COR-L47 (cell line): ENCODE results near the gene CHPT1.
"Not testable (repeated sequence)": the region's sequence is repeated elsewhere in the genome, so short reads cannot be mapped to it uniquely, and the experiment has no call there.

ENCODE experiments used
- DNase-seq: peaks from one replicate; lab custom pipeline; 2025; lab: John Stamatoyannopoulos, UW

CHPT1 gene

GRCh38 chr12:101697197-101697929 lies at the start of gene CHPT1:
Gene CHPT1 (plus strand): TSS chr12:101697640. CDS start chr12:101697862, 222 bp downstream.
- DNase-seq, result peak; percentile 59

GRCh38 chr12:101647711-101648110 lies 49.7 kb upstream of the CHPT1 start:
- no peak for DNase-seq

GRCh38 chr12:101648195-101648594 lies 49.2 kb upstream of the CHPT1 start:
- DNase-seq, result no peak

GRCh38 chr12:101650346-101651117 lies 46.9 kb upstream of the CHPT1 start:
- DNase-seq, result no peak

- no peak for DNase-seq
Measured at GRCh38 chr12:101653030-101653429, 44.4 kb upstream of the CHPT1 start.

GRCh38 chr12:101653503-101653902 lies 43.9 kb upstream of the CHPT1 start:
- DNase-seq, result no peak

- no peak for DNase-seq
Measured at GRCh38 chr12:101654442-101654841, 43.0 kb upstream of the CHPT1 start.

GRCh38 chr12:101655393-101655792 lies 42.0 kb upstream of the CHPT1 start:
- DNase-seq, result no peak

- DNase-seq, result not testable (repeated sequence)
Measured at GRCh38 chr12:101660662-101661061, 36.8 kb upstream of the CHPT1 start.

GRCh38 chr12:101663298-101663697 lies 34.1 kb upstream of the CHPT1 start:
- DNase-seq, result no peak

- no peak for DNase-seq
Measured at GRCh38 chr12:101664992-101665391, 32.4 kb upstream of the CHPT1 start.

GRCh38 chr12:101666052-101666728 lies 31.2 kb upstream of the CHPT1 start:
- no peak for DNase-seq

- DNase-seq, result no peak
Measured at GRCh38 chr12:101667591-101667990, 29.8 kb upstream of the CHPT1 start.

- no peak for DNase-seq
Measured at GRCh38 chr12:101670007-101670671, 27.3 kb upstream of the CHPT1 start.

- no peak for DNase-seq
Measured at GRCh38 chr12:101671157-101671791, 26.2 kb upstream of the CHPT1 start.

- no peak for DNase-seq
Measured at GRCh38 chr12:101671833-101672232, 25.6 kb upstream of the CHPT1 start.

GRCh38 chr12:101675555-101675954 lies 21.9 kb upstream of the CHPT1 start:
- DNase-seq, result no peak

GRCh38 chr12:101676497-101676896 lies 20.9 kb upstream of the CHPT1 start:
- not testable (repeated sequence) for DNase-seq

GRCh38 chr12:101678081-101678480 lies 19.4 kb upstream of the CHPT1 start:
- no peak for DNase-seq

GRCh38 chr12:101680240-101680639 lies 17.2 kb upstream of the CHPT1 start:
- no peak for DNase-seq

- no peak for DNase-seq
Measured at GRCh38 chr12:101680647-101681046, 16.8 kb upstream of the CHPT1 start.

GRCh38 chr12:101681627-101682026 lies 15.8 kb upstream of the CHPT1 start:
- not testable (repeated sequence) for DNase-seq
